ENCODE data around the gene YPEL2.

DNA sequence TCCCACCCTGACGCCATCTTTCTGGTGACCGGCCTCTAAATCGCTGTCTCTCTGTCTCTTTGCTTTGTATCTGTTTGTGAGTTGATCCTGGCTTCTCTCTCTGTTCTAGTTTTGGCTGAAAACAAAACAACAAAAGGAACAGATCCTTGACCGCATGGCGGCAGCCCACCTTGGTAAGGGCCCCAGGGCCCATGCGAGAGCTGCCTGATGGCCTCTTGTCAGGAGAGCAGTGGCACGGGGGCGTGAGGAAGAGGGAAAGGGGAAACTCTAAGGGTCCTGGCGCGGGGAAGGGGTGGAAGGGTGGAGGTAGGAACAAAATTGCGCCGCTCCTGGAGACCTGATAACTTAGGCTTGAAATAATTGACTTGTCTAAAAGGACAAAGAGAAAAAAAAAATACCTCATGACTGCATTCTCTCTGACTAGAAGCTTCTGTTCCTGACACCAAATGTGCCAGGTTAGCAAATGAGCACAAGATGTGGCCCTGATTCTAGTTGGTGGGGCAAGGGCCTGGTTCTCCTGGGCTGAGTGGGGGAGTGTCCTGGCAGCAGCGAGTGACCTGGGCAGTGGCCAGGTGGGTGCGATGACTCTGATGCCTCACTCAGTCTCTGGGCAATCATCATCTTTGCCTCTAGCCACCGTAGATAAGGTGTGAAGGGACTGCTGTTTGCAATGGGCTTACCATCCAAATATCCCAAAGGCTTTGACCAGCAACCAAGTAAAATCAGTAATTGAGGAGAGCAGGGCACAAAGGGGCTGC, 66.0 kb downstream of the YPEL2 start:
- TF ChIP-seq, protein P1, sequence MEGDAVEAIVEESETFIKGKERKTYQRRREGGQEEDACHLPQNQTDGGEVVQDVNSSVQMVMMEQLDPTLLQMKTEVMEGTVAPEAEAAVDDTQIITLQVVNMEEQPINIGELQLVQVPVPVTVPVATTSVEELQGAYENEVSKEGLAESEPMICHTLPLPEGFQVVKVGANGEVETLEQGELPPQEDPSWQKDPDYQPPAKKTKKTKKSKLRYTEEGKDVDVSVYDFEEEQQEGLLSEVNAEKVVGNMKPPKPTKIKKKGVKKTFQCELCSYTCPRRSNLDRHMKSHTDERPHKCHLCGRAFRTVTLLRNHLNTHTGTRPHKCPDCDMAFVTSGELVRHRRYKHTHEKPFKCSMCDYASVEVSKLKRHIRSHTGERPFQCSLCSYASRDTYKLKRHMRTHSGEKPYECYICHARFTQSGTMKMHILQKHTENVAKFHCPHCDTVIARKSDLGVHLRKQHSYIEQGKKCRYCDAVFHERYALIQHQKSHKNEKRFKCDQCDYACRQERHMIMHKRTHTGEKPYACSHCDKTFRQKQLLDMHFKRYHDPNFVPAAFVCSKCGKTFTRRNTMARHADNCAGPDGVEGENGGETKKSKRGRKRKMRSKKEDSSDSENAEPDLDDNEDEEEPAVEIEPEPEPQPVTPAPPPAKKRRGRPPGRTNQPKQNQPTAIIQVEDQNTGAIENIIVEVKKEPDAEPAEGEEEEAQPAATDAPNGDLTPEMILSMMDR (IDR thresholded peaks at IDR 0.05): no peak
- no peak for TF ChIP-seq EZH2 (IDR thresholded peaks at IDR 0.05; ENCODE audit: borderline replicate concordance, insufficient read depth, low read depth, low read length, poor library complexity, severe bottlenecking)

Measured in B cell (primary cell).